ENCODE data around the gene FOXJ1. TPM values are rescaled to one million over a fixed set of nuclear protein-coding genes. Genes with fewer than 3 reads are reported as not detected.

The FOXJ1 gene
- 0.24 TPM in 1 of 2 replicates, not detected in the other for total RNA-seq

GRCh38 chr17:76141212-76142038 lies at the start of gene FOXJ1:
FOXJ1 (minus strand) TSS chr17:76141245; CDS start chr17:76140395, 850 bp downstream.

GRCh38 chr17:76103274-76104139 lies 37.5 kb downstream of the FOXJ1 start, which contains the start of gene EXOC7:
EXOC7 (minus strand) TSS chr17:76103787; CDS start chr17:76103692, 95 bp downstream.

Other genes with a start within 250 kb of the FOXJ1 start
- gene TRIM65, start 244.3 kb downstream of the FOXJ1 start, total RNA-seq = 24.1 and 30.1 TPM in 2 replicates
- 29.9 and 39.6 TPM in 2 replicates for gene MRPL38, start 236.4 kb downstream of the FOXJ1 start, total RNA-seq
- 9.2 and 11.9 TPM in 2 replicates for gene FBF1, start 200.2 kb downstream of the FOXJ1 start, total RNA-seq
- 43.3 and 61.4 TPM in 2 replicates for gene ACOX1, start 162.1 kb downstream of the FOXJ1 start, total RNA-seq
- 17.6 and 22.4 TPM in 2 replicates for gene TEN1, start 162.0 kb downstream of the FOXJ1 start, total RNA-seq
- gene CDK3, start 140.4 kb downstream of the FOXJ1 start, total RNA-seq = 0.21 and 1.2 TPM in 2 replicates
- 28.2 and 44.8 TPM in 2 replicates for gene EVPL, start 113.9 kb downstream of the FOXJ1 start, total RNA-seq
- 35.9 and 47.3 TPM in 2 replicates for gene SRP68, start 68.7 kb downstream of the FOXJ1 start, total RNA-seq
- gene GALR2, start 66.5 kb downstream of the FOXJ1 start, total RNA-seq = 0.21 TPM in 1 of 2 replicates, not detected in the other
- gene ZACN, start 62.1 kb downstream of the FOXJ1 start, total RNA-seq = not detected in 2 replicates
- gene EXOC7, start 37.5 kb downstream of the FOXJ1 start, total RNA-seq = 39.9 and 71.1 TPM in 2 replicates
- gene RNF157, start 99.2 kb upstream of the FOXJ1 start, total RNA-seq = under 0.01 TPM in 1 of 2 replicates, not detected in the other
- gene UBALD2, start 124.1 kb upstream of the FOXJ1 start, total RNA-seq = 4.7 and 5.3 TPM in 2 replicates
- gene QRICH2, start 167.0 kb upstream of the FOXJ1 start, total RNA-seq = 1.3 and 4.1 TPM in 2 replicates
- 29.2 and 47.7 TPM in 2 replicates for gene PRPSAP1, start 212.7 kb upstream of the FOXJ1 start, total RNA-seq
- 55.6 and 304 TPM in 2 replicates for gene SPHK1, start 243.4 kb upstream of the FOXJ1 start, total RNA-seq

All from tracheal epithelial cell (primary cell).